Epidermal melanocyte (primary cell): ENCODE results near the gene GLOD5.

Source experiments
- DNase-seq: peaks from one replicate; pipeline ENCODE4 v3.0.0; 2011; ENCODE audit warnings: low spot score; ENCODE audit not compliant: insufficient read length

Gene GLOD5

GRCh38 chrX:48753708-48754228 lies 7.8 kb upstream of the GLOD5 start:
- no peak for DNase-seq

GRCh38 chrX:48754238-48754637 lies 7.3 kb upstream of the GLOD5 start:
- DNase-seq = no peak

- DNase-seq = no peak
Observed at GRCh38 chrX:48769230-48769629, 7.7 kb downstream of the GLOD5 start.

- no peak for DNase-seq
Observed at GRCh38 chrX:48770296-48770695, 8.7 kb downstream of the GLOD5 start.

- no peak for DNase-seq
Observed at GRCh38 chrX:48772602-48773001, 11.1 kb downstream of the GLOD5 start.

GRCh38 chrX:48776818-48777439 lies 15.4 kb downstream of the GLOD5 start:
- DNase-seq = no peak

- no peak for DNase-seq
Observed at GRCh38 chrX:48779399-48779798, 17.9 kb downstream of the GLOD5 start.

- no peak for DNase-seq
Observed at GRCh38 chrX:48781705-48782104, 20.2 kb downstream of the GLOD5 start.

- DNase-seq = no peak
Observed at GRCh38 chrX:48782216-48782615, 20.7 kb downstream of the GLOD5 start.

- DNase-seq = no peak
Observed at GRCh38 chrX:48782795-48783194, 21.2 kb downstream of the GLOD5 start.

GRCh38 chrX:48784726-48785125 lies 23.2 kb downstream of the GLOD5 start:
- DNase-seq = no peak

- DNase-seq = no peak
Observed at GRCh38 chrX:48785186-48785539, 23.6 kb downstream of the GLOD5 start.

GRCh38 chrX:48785540-48786214 lies 24.1 kb downstream of the GLOD5 start:
- no peak for DNase-seq

- DNase-seq = no peak
Observed at GRCh38 chrX:48786341-48786800, 24.8 kb downstream of the GLOD5 start, which contains the start of gene GATA1. TSS of gene GATA1 (plus strand) at chrX:48786590. CDS start at chrX:48791110, 4,520 bp downstream.

GRCh38 chrX:48786825-48787504 lies 25.4 kb downstream of the GLOD5 start:
- no peak for DNase-seq

GRCh38 chrX:48787505-48788443 lies 26.2 kb downstream of the GLOD5 start:
- no peak for DNase-seq

GRCh38 chrX:48789366-48790220 lies 28.0 kb downstream of the GLOD5 start:
- no peak for DNase-seq

- no peak for DNase-seq
Observed at GRCh38 chrX:48790477-48790876, 28.9 kb downstream of the GLOD5 start.

- no peak for DNase-seq
Observed at GRCh38 chrX:48791063-48791820, 29.7 kb downstream of the GLOD5 start.

- no peak for DNase-seq
Observed at GRCh38 chrX:48792219-48792618, 30.7 kb downstream of the GLOD5 start.
